ENCODE results near the gene RPP40.

Gene RPP40

GRCh38 chr6:5046430-5046829 lies 42.6 kb upstream of the RPP40 start:
- Histone ChIP-seq H2BK12ac (ENCODE audit: low read length in 2 of 2) (no peak overlapping the region), H3K4me1 (ENCODE audit: control insufficient read depth, insufficient read depth, low read depth, low read length) (no peaks in the 10 kb centered on the region), H3K23ac (ENCODE audit: low read length in 2 of 2) (no peak overlapping the region), H3K79me1 (replicated peaks; ENCODE audit: low read length, poor library complexity, severe bottlenecking) (no peaks in the 10 kb centered on the region), H3K14ac (ENCODE audit: low read length in 2 of 2) (no peak overlapping the region), H2BK5ac (ENCODE audit: low read depth, low read length, poor library complexity, severe bottlenecking) (no peak overlapping the region), H2AFZ (ENCODE audit: low read depth, low read length) (no peak overlapping the region), H2BK120ac (ENCODE audit: low read depth, low read length) (no peak overlapping the region), H3K9ac (ENCODE audit: low read length) (no peak overlapping the region), H3K4me3 (ENCODE audit: insufficient read depth in 1 of 2, low read depth in 1 of 2, low read length in 2 of 2) (no peak overlapping the region), H3K36me3 (ENCODE audit: control insufficient read depth in 1 of 2, insufficient read depth in 2 of 2, low read depth in 1 of 2, low read length in 2 of 2) (peaks cover 0 to 9% of the 10 kb centered on the region in 2 experiments), H3K4ac (ENCODE audit: low read depth in 1 of 2, low read length in 2 of 2) (no peak overlapping the region), H4K91ac (ENCODE audit: low read length) (no peak overlapping the region), H3K27me3 (ENCODE audit: control insufficient read depth in 1 of 2, insufficient read depth in 1 of 2, low read length in 2 of 2) (no peaks in the 10 kb centered on the region), H3K27ac (ENCODE audit: low read length, poor library complexity, severe bottlenecking) (no peak overlapping the region), H2BK15ac (ENCODE audit: low read depth, poor library complexity, severe bottlenecking) (no peak overlapping the region), H3K9me3 (ENCODE audit: control insufficient read depth, low read length) (peaks cover 18% of the 10 kb centered on the region), H3K4me2 (ENCODE audit: low read length, poor library complexity, severe bottlenecking) (no peak overlapping the region), H3K18ac (ENCODE audit: low read depth in 1 of 2, low read length in 2 of 2) (no peak overlapping the region), H2AK5ac (ENCODE audit: low read length, severe bottlenecking) (no peak overlapping the region), H4K8ac (ENCODE audit: low read length) (no peak overlapping the region)
- no peak for DNase-seq
- 98% methylated on average over 9 of the region's 9 CpGs for WGBS

GRCh38 chr6:5045416-5045815 lies 41.6 kb upstream of the RPP40 start:
- Histone ChIP-seq H3K79me1 (replicated peaks; ENCODE audit: low read length, poor library complexity, severe bottlenecking) (no peaks in the 10 kb centered on the region), H2BK12ac (ENCODE audit: low read length in 2 of 2) (no peak overlapping the region), H3K4ac (ENCODE audit: low read depth in 1 of 2, low read length in 2 of 2) (no peak overlapping the region), H3K9ac (ENCODE audit: low read length) (no peak overlapping the region), H3K14ac (ENCODE audit: low read length in 2 of 2) (no peak overlapping the region), H3K4me2 (ENCODE audit: low read length, poor library complexity, severe bottlenecking) (no peak overlapping the region), H2AFZ (ENCODE audit: low read depth, low read length) (no peak overlapping the region), H4K8ac (ENCODE audit: low read length) (no peak overlapping the region), H2BK5ac (ENCODE audit: low read depth, low read length, poor library complexity, severe bottlenecking) (no peak overlapping the region), H3K23ac (ENCODE audit: low read length in 2 of 2) (no peak overlapping the region), H3K9me3 (ENCODE audit: control insufficient read depth, low read length) (peaks cover 8% of the 10 kb centered on the region), H2AK5ac (ENCODE audit: low read length, severe bottlenecking) (no peak overlapping the region), H3K18ac (ENCODE audit: low read depth in 1 of 2, low read length in 2 of 2) (no peak overlapping the region), H3K27ac (ENCODE audit: low read length, poor library complexity, severe bottlenecking) (no peak overlapping the region), H3K36me3 (ENCODE audit: control insufficient read depth in 1 of 2, insufficient read depth in 2 of 2, low read depth in 1 of 2, low read length in 2 of 2) (peaks cover 0 to 9% of the 10 kb centered on the region in 2 experiments), H3K4me1 (ENCODE audit: control insufficient read depth, insufficient read depth, low read depth, low read length) (no peaks in the 10 kb centered on the region), H3K4me3 (ENCODE audit: insufficient read depth in 1 of 2, low read depth in 1 of 2, low read length in 2 of 2) (no peak overlapping the region), H4K91ac (ENCODE audit: low read length) (no peak overlapping the region), H3K27me3 (ENCODE audit: control insufficient read depth in 1 of 2, insufficient read depth in 1 of 2, low read length in 2 of 2) (no peaks in the 10 kb centered on the region), H2BK120ac (ENCODE audit: low read depth, low read length) (no peak overlapping the region), H2BK15ac (ENCODE audit: low read depth, poor library complexity, severe bottlenecking) (no peak overlapping the region)
- DNase-seq, result no peak
- WGBS, result 69% methylated on average over 7 of the region's 8 CpGs

- Histone ChIP-seq H4K8ac (ENCODE audit: low read length) (no peak overlapping the region), H3K27me3 (ENCODE audit: control insufficient read depth in 1 of 2, insufficient read depth in 1 of 2, low read length in 2 of 2) (no peaks in the 10 kb centered on the region), H3K79me1 (replicated peaks; ENCODE audit: low read length, poor library complexity, severe bottlenecking) (no peaks in the 10 kb centered on the region), H4K91ac (ENCODE audit: low read length) (no peak overlapping the region), H3K4ac (ENCODE audit: low read depth in 1 of 2, low read length in 2 of 2) (no peak overlapping the region), H2BK15ac (ENCODE audit: low read depth, poor library complexity, severe bottlenecking) (no peak overlapping the region), H3K27ac (ENCODE audit: low read length, poor library complexity, severe bottlenecking) (no peak overlapping the region), H3K9me3 (ENCODE audit: control insufficient read depth, low read length) (peaks cover 8% of the 10 kb centered on the region), H2BK12ac (ENCODE audit: low read length in 2 of 2) (no peak overlapping the region), H3K9ac (ENCODE audit: low read length) (no peak overlapping the region), H3K4me3 (ENCODE audit: insufficient read depth in 1 of 2, low read depth in 1 of 2, low read length in 2 of 2) (no peak overlapping the region), H2BK5ac (ENCODE audit: low read depth, low read length, poor library complexity, severe bottlenecking) (no peak overlapping the region), H3K4me2 (ENCODE audit: low read length, poor library complexity, severe bottlenecking) (no peak overlapping the region), H3K14ac (ENCODE audit: low read length in 2 of 2) (no peak overlapping the region), H3K18ac (ENCODE audit: low read depth in 1 of 2, low read length in 2 of 2) (no peak overlapping the region), H3K23ac (ENCODE audit: low read length in 2 of 2) (no peak overlapping the region), H2BK120ac (ENCODE audit: low read depth, low read length) (no peak overlapping the region), H2AFZ (ENCODE audit: low read depth, low read length) (no peak overlapping the region), H3K36me3 (ENCODE audit: control insufficient read depth in 1 of 2, insufficient read depth in 2 of 2, low read depth in 1 of 2, low read length in 2 of 2) (peaks cover 0 to 9% of the 10 kb centered on the region in 2 experiments), H3K4me1 (ENCODE audit: control insufficient read depth, insufficient read depth, low read depth, low read length) (no peaks in the 10 kb centered on the region), H2AK5ac (ENCODE audit: low read length, severe bottlenecking) (no peak overlapping the region)
- WGBS, result 94% methylated on average over 3 of the region's 3 CpGs
- DNase-seq, result no peak
Measured at GRCh38 chr6:5044866-5045265, 41.0 kb upstream of the RPP40 start.

GRCh38 chr6:5042436-5042835 lies 38.6 kb upstream of the RPP40 start:
- no peak overlapping the region for H2BK5ac ChIP-seq (ENCODE audit: low read depth, low read length, poor library complexity, severe bottlenecking)
- H3K18ac ChIP-seq (ENCODE audit: low read depth in 1 of 2, low read length in 2 of 2), result no peak overlapping the region
- H3K4me1 ChIP-seq (ENCODE audit: control insufficient read depth, insufficient read depth, low read depth, low read length), result no peaks in the 10 kb centered on the region
- no peak overlapping the region for H3K4me2 ChIP-seq (ENCODE audit: low read length, poor library complexity, severe bottlenecking)
- no peak overlapping the region for H2AFZ ChIP-seq (ENCODE audit: low read depth, low read length)
- no peak overlapping the region for H3K4me3 ChIP-seq (ENCODE audit: insufficient read depth in 1 of 2, low read depth in 1 of 2, low read length in 2 of 2)
- H3K9me3 ChIP-seq (ENCODE audit: control insufficient read depth, low read length), result no peaks in the 10 kb centered on the region
- no peak overlapping the region for H2BK120ac ChIP-seq (ENCODE audit: low read depth, low read length)
- H3K4ac ChIP-seq (ENCODE audit: low read depth in 1 of 2, low read length in 2 of 2), result no peak overlapping the region
- H2BK15ac ChIP-seq (ENCODE audit: low read depth, poor library complexity, severe bottlenecking), result no peak overlapping the region
- H3K23ac ChIP-seq (ENCODE audit: low read length in 2 of 2), result no peak overlapping the region
- H3K36me3 ChIP-seq (ENCODE audit: control insufficient read depth in 1 of 2, insufficient read depth in 2 of 2, low read depth in 1 of 2, low read length in 2 of 2), result peaks cover 0 to 9% of the 10 kb centered on the region in 2 experiments
- no peak overlapping the region for H4K8ac ChIP-seq (ENCODE audit: low read length)
- 94% methylated on average over 3 of the region's 3 CpGs for WGBS
- H3K27me3 ChIP-seq (ENCODE audit: control insufficient read depth in 1 of 2, insufficient read depth in 1 of 2, low read length in 2 of 2), result no peaks in the 10 kb centered on the region
- no peak overlapping the region for H3K27ac ChIP-seq (ENCODE audit: low read length, poor library complexity, severe bottlenecking)
- no peak overlapping the region for H3K9ac ChIP-seq (ENCODE audit: low read length)
- H4K91ac ChIP-seq (ENCODE audit: low read length), result no peak overlapping the region
- no peaks in the 10 kb centered on the region for H3K79me1 ChIP-seq (replicated peaks; ENCODE audit: low read length, poor library complexity, severe bottlenecking)
- DNase-seq, result no peak
- H2BK12ac ChIP-seq (ENCODE audit: low read length in 2 of 2), result no peak overlapping the region
- no peak overlapping the region for H2AK5ac ChIP-seq (ENCODE audit: low read length, severe bottlenecking)
- no peak overlapping the region for H3K14ac ChIP-seq (ENCODE audit: low read length in 2 of 2)
